ENCODE data around the gene ATP5PO. TPM values are rescaled to one million over a fixed set of nuclear protein-coding genes. Genes with fewer than 3 reads are reported as not detected.

ATP5PO gene
- total RNA-seq, 3 donors from 2014 or later = 223 to 297 (median 282) TPM

- TF ChIP-seq CTCF (IDR thresholded peaks at IDR 0.05) = no peak
- Histone ChIP-seq H3K4me1 (ENCODE audit: low read depth) (peaks cover 6% of the 10 kb centered on the region), H3K9me3 (no peaks in the 10 kb centered on the region), H3K4me3 (no peak overlapping the region), H3K36me3 (ENCODE audit: low read depth) (no peaks in the 10 kb centered on the region)
- intact Hi-C loops (cut with DNase I, micrococcal nuclease) = loop anchor here in 1 of 2 donors (10.0 kb wide), 1 partner anchor 245 kb away; the partner anchor contains the start of genes CRYZL1 and ITSN1
- DNase-seq (no peak), ATAC-seq (no peak)
Observed at GRCh38 chr21:33890187-33890586, 25.4 kb downstream of the ATP5PO start.

- H3K4me1 ChIP-seq (ENCODE audit: low read depth) = no peaks in the 10 kb centered on the region
- H3K36me3 ChIP-seq (ENCODE audit: low read depth) = no peaks in the 10 kb centered on the region
- ATAC-seq (no peak), DNase-seq (no peak)
- no peaks in the 10 kb centered on the region for H3K9me3 ChIP-seq
- no peak for TF ChIP-seq CTCF (IDR thresholded peaks at IDR 0.05)
- intact Hi-C loops (cut with DNase I, micrococcal nuclease) = no loop called here
- no peak overlapping the region for H3K4me3 ChIP-seq
Observed at GRCh38 chr21:33886321-33886720, 29.3 kb downstream of the ATP5PO start.

GRCh38 chr21:33885172-33885514 lies 30.5 kb downstream of the ATP5PO start:
- Histone ChIP-seq H3K9me3 (no peaks in the 10 kb centered on the region), H3K4me1 (ENCODE audit: low read depth) (no peaks in the 10 kb centered on the region), H3K4me3 (no peak overlapping the region), H3K36me3 (ENCODE audit: low read depth) (no peaks in the 10 kb centered on the region)
- ATAC-seq = no peak
- DNase-seq = no peak
- intact Hi-C loops (cut with DNase I, micrococcal nuclease) = no loop called here
- TF ChIP-seq CTCF (IDR thresholded peaks at IDR 0.05) = no peak

GRCh38 chr21:33884376-33885171 lies 31.0 kb downstream of the ATP5PO start:
- no peaks in the 10 kb centered on the region for H3K9me3 ChIP-seq
- no peaks in the 10 kb centered on the region for H3K4me1 ChIP-seq (ENCODE audit: low read depth)
- TF ChIP-seq CTCF (IDR thresholded peaks at IDR 0.05) = no peak
- H3K36me3 ChIP-seq (ENCODE audit: low read depth) = no peaks in the 10 kb centered on the region
- intact Hi-C loops (cut with DNase I, micrococcal nuclease) = no loop called here
- no peak for ATAC-seq
- no peak for DNase-seq
- H3K4me3 ChIP-seq = no peak overlapping the region

- intact Hi-C loops (cut with DNase I, micrococcal nuclease) = no loop called here
- Histone ChIP-seq H3K9me3 (no peaks in the 10 kb centered on the region), H3K36me3 (ENCODE audit: low read depth) (no peaks in the 10 kb centered on the region), H3K4me3 (no peak overlapping the region), H3K4me1 (ENCODE audit: low read depth) (no peaks in the 10 kb centered on the region)
- ATAC-seq (no peak), DNase-seq (no peak)
- TF ChIP-seq CTCF (IDR thresholded peaks at IDR 0.05) = no peak
Observed at GRCh38 chr21:33883118-33883517, 32.5 kb downstream of the ATP5PO start.
